Skin of body (tissue), 2 donors: Measurements from ENCODE around the gene HS6ST3. TPM values are rescaled to one million over a fixed set of nuclear protein-coding genes. Genes with fewer than 3 reads are reported as not detected.

Source experiments
- DNase-seq: peaks from one replicate; lab custom pipeline; 2025; lab: John Stamatoyannopoulos, UW
- total RNA-seq: library from RNA; depleted of rRNA; stranded (reverse); fragments of >200 nt; gene quantifications from one replicate; pipeline ENCODE4 v1.2.3, GENCODE V29; 2014

Gene HS6ST3
- total RNA-seq, 1 donor from 2014 or later: 1.7 TPM

GRCh38 chr13:96198038-96198437 lies 108.1 kb downstream of the HS6ST3 start:
- DNase-seq: no peak

GRCh38 chr13:96199315-96199714 lies 109.4 kb downstream of the HS6ST3 start:
- no peak for DNase-seq

GRCh38 chr13:96200810-96201209 lies 110.9 kb downstream of the HS6ST3 start:
- no peak for DNase-seq

- DNase-seq: no peak
Observed at GRCh38 chr13:96202315-96202714, 112.4 kb downstream of the HS6ST3 start.

GRCh38 chr13:96203471-96203870 lies 113.6 kb downstream of the HS6ST3 start:
- DNase-seq: no peak

- DNase-seq: no peak
Observed at GRCh38 chr13:96214824-96215445, 125.0 kb downstream of the HS6ST3 start.

- no peak for DNase-seq
Observed at GRCh38 chr13:96216543-96216942, 126.6 kb downstream of the HS6ST3 start.

GRCh38 chr13:96218475-96218874 lies 128.6 kb downstream of the HS6ST3 start:
- no peak for DNase-seq

GRCh38 chr13:96221471-96221870 lies 131.6 kb downstream of the HS6ST3 start:
- no peak for DNase-seq

GRCh38 chr13:96223231-96223630 lies 133.3 kb downstream of the HS6ST3 start:
- DNase-seq: no peak

GRCh38 chr13:96229356-96229755 lies 139.4 kb downstream of the HS6ST3 start:
- no peak for DNase-seq

GRCh38 chr13:96238241-96238640 lies 148.3 kb downstream of the HS6ST3 start:
- DNase-seq: no peak

GRCh38 chr13:96238861-96239260 lies 149.0 kb downstream of the HS6ST3 start:
- DNase-seq: no peak

- no peak for DNase-seq
Observed at GRCh38 chr13:96243376-96243775, 153.5 kb downstream of the HS6ST3 start.

- DNase-seq: no peak
Observed at GRCh38 chr13:96248103-96248502, 158.2 kb downstream of the HS6ST3 start.

GRCh38 chr13:96248996-96249395 lies 159.1 kb downstream of the HS6ST3 start:
- no peak for DNase-seq

- DNase-seq: no peak
Observed at GRCh38 chr13:96252903-96253302, 163.0 kb downstream of the HS6ST3 start.

- DNase-seq: no peak
Observed at GRCh38 chr13:96273196-96273595, 183.3 kb downstream of the HS6ST3 start.

GRCh38 chr13:96274046-96274445 lies 184.1 kb downstream of the HS6ST3 start:
- DNase-seq: no peak

- no peak for DNase-seq
Observed at GRCh38 chr13:96279904-96280303, 190.0 kb downstream of the HS6ST3 start.

- no peak for DNase-seq
Observed at GRCh38 chr13:96284971-96285370, 195.1 kb downstream of the HS6ST3 start.

GRCh38 chr13:96285729-96286128 lies 195.8 kb downstream of the HS6ST3 start:
- no peak for DNase-seq

GRCh38 chr13:96294930-96295881 lies 205.3 kb downstream of the HS6ST3 start:
- no peak for DNase-seq
